GM12878 (cell line): Measurements from ENCODE around the gene PI4KA. TPM values are rescaled to one million over a fixed set of nuclear protein-coding genes. Genes with fewer than 3 reads are reported as not detected.

Source experiments
- BACH1 ChIP-seq: fragments of 450-650 bp; IDR thresholded peaks from 2 replicates; pipeline ENCODE4 v1.6.1; 2017; ENCODE audit warnings: mild to moderate bottlenecking, borderline replicate concordance
- CTCF ChIP-seq, 3 experiments: IDR thresholded peaks in 2 of 3; conservative IDR thresholded peaks in 1 of 3; 2 replicates each; pipeline ENCODE4 v1.5.1; 2011; ENCODE audit warnings: low read depth in 3 of 3, low read length in 3 of 3, mild to moderate bottlenecking in 3 of 3, control low read depth in 2 of 3, moderate library complexity in 2 of 3, inconsistent platforms in 1 of 3, mixed read lengths in 1 of 3; ENCODE audit not compliant: control insufficient read depth in 2 of 3, insufficient read depth in 1 of 3; ENCODE audit errors: extremely low read depth in 1 of 3
- IKZF1 ChIP-seq: fragments of 450-650 bp; conservative IDR thresholded peaks from 2 replicates; pipeline ENCODE4 v1.6.1; 2017; ENCODE audit warnings: antibody characterized with exemption, mild to moderate bottlenecking
- MEF2B ChIP-seq: fragments of 450-650 bp; IDR thresholded peaks from 2 replicates; pipeline ENCODE4 v1.6.1; 2018; ENCODE audit warnings: mild to moderate bottlenecking, moderate library complexity; ENCODE audit not compliant: partially characterized antibody, poor library complexity, severe bottlenecking
- MTA3 ChIP-seq: IDR thresholded peaks from 2 replicates; pipeline ENCODE4 v1.6.1; 2012; ENCODE audit warnings: low read length, inconsistent platforms, borderline replicate concordance
- RUNX3 ChIP-seq: IDR thresholded peaks from 2 replicates; pipeline ENCODE4 v1.6.1; 2012; ENCODE audit warnings: low read length, inconsistent platforms
- SP1 ChIP-seq: IDR thresholded peaks from one replicate; pipeline ENCODE4 v1.6.1; 2011; ENCODE audit warnings: low read depth, low read length
- STAT3 ChIP-seq: IDR thresholded peaks from 2 replicates; pipeline ENCODE4 v1.6.1; 2011; ENCODE audit warnings: low read depth, low read length, improper control_type of control experiment
- TCF12 ChIP-seq: IDR thresholded peaks from 2 replicates; pipeline ENCODE4 v1.6.1; 2011; ENCODE audit warnings: low read depth, mild to moderate bottlenecking, low read length
- ZSCAN29 ChIP-seq: fragments of 450-650 bp; IDR thresholded peaks from 2 replicates; pipeline ENCODE4 v1.6.1; 2017; ENCODE audit warnings: mild to moderate bottlenecking, moderate library complexity
- polyA plus RNA-seq, 11 experiments: library from polyadenylated mRNA; depleted of rRNA in 4 of 11; unstranded in 6 of 11; stranded (reverse) in 5 of 11; fragments of >200 nt; fragmentation: Nextera tagmentation in 4 of 11; fragmentation: Illumina TruSeq in 1 of 11; extraction: Ambion mirVana in 4 of 11; extraction: Trizol in 1 of 11; gene quantifications; 1 replicate in 1 of 11; 2 replicates in 10 of 11; pipeline versions ENCODE4 v1.2.1 to v1.2.3, GENCODE V29; 2011 to 2016; ENCODE audit warnings: inconsistent platforms in 2 of 11, missing spikeins in 2 of 11, low read depth in 1 of 11
- total RNA-seq, 4 experiments: library from RNA; depleted of rRNA in 3 of 4; stranded (reverse); fragments of >200 nt in 3 of 4; fragmentation: Illumina TruSeq in 1 of 4; extraction: Trizol in 1 of 4; gene quantifications; 2 replicates each; pipeline versions ENCODE4 v1.2.1 to v1.2.3, GENCODE V29; 2013 to 2021
- TF ChIP-seq, protein P1 (sequence below): fragments of 150-350 bp; IDR thresholded peaks from 2 replicates; pipeline ENCODE4 v1.6.1; 2014; ENCODE audit warnings: mild to moderate bottlenecking, low read depth, low read length

The PI4KA gene
- total and polyA plus RNA-seq, 10 of the 15 experiments (the other 5 are each of a cell fraction or from before 2014, with no cell fraction given) = 4.2 to 78.4 (median 42.1) TPM

- TF ChIP-seq BACH1 (no peak), TCF12 (no peak), CTCF (IDR thresholded peaks at IDR 0.05 in 2 of 3, conservative IDR thresholded peaks at IDR 0.05 in 1 of 3; ENCODE audit: control insufficient read depth in 2 of 3, extremely low read depth in 1 of 3, insufficient read depth in 1 of 3, low read depth in 3 of 3, low read length in 3 of 3) (peak; percentile 78 to 83 (median 81)), IKZF1 (peak; percentile 60), MTA3 (no peak), STAT3 (no peak), SP1 (no peak), RUNX3 (peak; percentile 50), ZSCAN29 (no peak), MEF2B (peak; percentile 81)
- TF ChIP-seq, protein P1, sequence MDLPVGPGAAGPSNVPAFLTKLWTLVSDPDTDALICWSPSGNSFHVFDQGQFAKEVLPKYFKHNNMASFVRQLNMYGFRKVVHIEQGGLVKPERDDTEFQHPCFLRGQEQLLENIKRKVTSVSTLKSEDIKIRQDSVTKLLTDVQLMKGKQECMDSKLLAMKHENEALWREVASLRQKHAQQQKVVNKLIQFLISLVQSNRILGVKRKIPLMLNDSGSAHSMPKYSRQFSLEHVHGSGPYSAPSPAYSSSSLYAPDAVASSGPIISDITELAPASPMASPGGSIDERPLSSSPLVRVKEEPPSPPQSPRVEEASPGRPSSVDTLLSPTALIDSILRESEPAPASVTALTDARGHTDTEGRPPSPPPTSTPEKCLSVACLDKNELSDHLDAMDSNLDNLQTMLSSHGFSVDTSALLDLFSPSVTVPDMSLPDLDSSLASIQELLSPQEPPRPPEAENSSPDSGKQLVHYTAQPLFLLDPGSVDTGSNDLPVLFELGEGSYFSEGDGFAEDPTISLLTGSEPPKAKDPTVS = no peak
Measured at GRCh38 chr22:20783844-20784723, 74.5 kb downstream of the PI4KA start (continued).
